ENCODE data around the gene TPST2.
"Not testable (repeated sequence)": the region's sequence is repeated elsewhere in the genome, so short reads cannot be mapped to it uniquely, and the experiment has no call there.

The TPST2 gene

GRCh38 chr22:26589845-26590736 is at the start of gene TPST2:
TSS of gene TPST2 (minus strand) at chr22:26590132. CDS start at chr22:26541630, 48,502 bp downstream.
- peak; percentile 66 to 68 for DNase-seq (ENCODE audit: low read depth in 2 of 2)

GRCh38 chr22:26636296-26636695 is 46.4 kb upstream of the TPST2 start:
- DNase-seq (ENCODE audit: low read depth in 2 of 2): no peak

GRCh38 chr22:26635117-26635516 is 45.2 kb upstream of the TPST2 start:
- DNase-seq (ENCODE audit: low read depth in 2 of 2): no peak

- DNase-seq (ENCODE audit: low read depth in 2 of 2): no peak
Measured at GRCh38 chr22:26634189-26634588, 44.3 kb upstream of the TPST2 start.

GRCh38 chr22:26632422-26633155 is 42.7 kb upstream of the TPST2 start:
- DNase-seq (ENCODE audit: low read depth in 2 of 2): no peak

- DNase-seq (ENCODE audit: low read depth in 2 of 2): no peak
Measured at GRCh38 chr22:26631282-26631681, 41.4 kb upstream of the TPST2 start.

- DNase-seq (ENCODE audit: low read depth in 2 of 2): no peak
Measured at GRCh38 chr22:26629988-26630761, 40.2 kb upstream of the TPST2 start.

- DNase-seq (ENCODE audit: low read depth in 2 of 2): no peak
Measured at GRCh38 chr22:26624803-26625202, 34.9 kb upstream of the TPST2 start.

GRCh38 chr22:26623984-26624383 is 34.1 kb upstream of the TPST2 start:
- no peak for DNase-seq (ENCODE audit: low read depth in 2 of 2)

- DNase-seq (ENCODE audit: low read depth in 2 of 2): no peak
Measured at GRCh38 chr22:26621663-26622062, 31.7 kb upstream of the TPST2 start, which contains the start of gene CRYBA4. TSS of gene CRYBA4 (plus strand) at chr22:26621963. CDS start at chr22:26622597, 634 bp downstream.

- no peak for DNase-seq (ENCODE audit: low read depth in 2 of 2)
Measured at GRCh38 chr22:26620197-26620596, 30.3 kb upstream of the TPST2 start.

- no peak for DNase-seq (ENCODE audit: low read depth in 2 of 2)
Measured at GRCh38 chr22:26619510-26619909, 29.6 kb upstream of the TPST2 start.

GRCh38 chr22:26618455-26618854 is 28.5 kb upstream of the TPST2 start:
- no peak for DNase-seq (ENCODE audit: low read depth in 2 of 2)

GRCh38 chr22:26617271-26618199 is 27.6 kb upstream of the TPST2 start, which contains the start of gene CRYBB1:
TSS of gene CRYBB1 (minus strand) at chr22:26618027. CDS start at chr22:26616319, 1,708 bp downstream.
- no peak for DNase-seq (ENCODE audit: low read depth in 2 of 2)

GRCh38 chr22:26616650-26617049 is 26.7 kb upstream of the TPST2 start:
- DNase-seq (ENCODE audit: low read depth in 2 of 2): no peak

GRCh38 chr22:26615830-26616435 is 26.0 kb upstream of the TPST2 start:
- DNase-seq (ENCODE audit: low read depth in 2 of 2): no peak

- DNase-seq (ENCODE audit: low read depth in 2 of 2): no peak
Measured at GRCh38 chr22:26615149-26615548, 25.2 kb upstream of the TPST2 start.

- DNase-seq (ENCODE audit: low read depth in 2 of 2): no peak
Measured at GRCh38 chr22:26614322-26614721, 24.4 kb upstream of the TPST2 start.

- not testable (repeated sequence) for DNase-seq (ENCODE audit: low read depth in 2 of 2)
Measured at GRCh38 chr22:26613753-26614152, 23.8 kb upstream of the TPST2 start.

GRCh38 chr22:26612652-26613051 is 22.7 kb upstream of the TPST2 start:
- DNase-seq (ENCODE audit: low read depth in 2 of 2): no peak

Measured in stimulated activated CD8-positive, alpha-beta memory T cell treated with anti-CD3 and anti-CD28 coated beads, Interleukin-2, amount 100 ng/mL, for 1 hour (primary cell).